Endothelial cell of umbilical vein (primary cell): ENCODE measurements around the gene PCDHGB4. TPM values are rescaled to one million over a fixed set of nuclear protein-coding genes. Genes with fewer than 3 reads are reported as not detected.

Source experiments
- BruUV-seq: library from RNA; stranded (reverse); fragments of 400-500 nt; replicated peaks from 2 replicates; lab custom pipeline; 2021; lab: Mats Ljungman, UMichigan
- CTCF ChIA-PET: fragments of 300-600, 350-600 bp; sonication (Branson Sonifier 250); formaldehyde crosslinking; loops from one replicate; lab custom pipeline; 2021; ENCODE audit warnings: antibody characterized with exemption, inconsistent platforms; lab: Charles Lee
- POLR2A ChIA-PET: fragments of 300-600, 350-600 bp; sonication (Branson Sonifier 250); formaldehyde crosslinking; loops from one replicate; lab custom pipeline; 2021; ENCODE audit warnings: antibody characterized with exemption, inconsistent platforms; lab: Charles Lee
- DNase-seq: peaks from one replicate; pipeline ENCODE4 v3.0.0-alpha.2; 2011; ENCODE audit warnings: low read depth, low spot score
- FAIRE-seq: peaks from 2 replicates; lab custom pipeline; 2011; peaks lifted over from hg19 to GRCh38; lab: Jason Lieb, UNC
- H2AFZ ChIP-seq: 2 replicates; pipeline ENCODE4 v1.6.0; 2012; ENCODE audit warnings: low read depth, low read length, control low read depth, inconsistent platforms
- H3K27ac ChIP-seq: 2 replicates; pipeline ENCODE4 v1.5.1; 2011; ENCODE audit warnings: low read depth, mild to moderate bottlenecking, control low read depth, low read length, moderate library complexity; ENCODE audit not compliant: insufficient read depth
- H3K27me3 ChIP-seq, 2 experiments: 2 replicates each; pipeline versions ENCODE4 v1.6.0 to v1.6.1; 2011; ENCODE audit warnings: low read length in 2 of 2, mixed read lengths in 1 of 2; ENCODE audit not compliant: control insufficient read depth in 2 of 2, insufficient read depth in 2 of 2
- H3K36me3 ChIP-seq, 2 experiments: 2 replicates in 1 of 2; 3 replicates in 1 of 2; pipeline ENCODE4 v1.5.1; 2011; ENCODE audit warnings: low read length in 2 of 2, mild to moderate bottlenecking in 1 of 2, moderate library complexity in 1 of 2; ENCODE audit not compliant: control insufficient read depth in 2 of 2, insufficient read depth in 2 of 2; ENCODE audit errors: extremely low read depth in 1 of 2
- H3K4me1 ChIP-seq: 3 replicates; pipeline ENCODE4 v1.5.1; 2011; ENCODE audit warnings: mild to moderate bottlenecking, low read length; ENCODE audit not compliant: control insufficient read depth, insufficient read depth; ENCODE audit errors: extremely low read depth
- H3K4me2 ChIP-seq: 2 replicates; pipeline ENCODE4 v1.6.1; 2011; ENCODE audit warnings: low read length, control low read depth, mixed read lengths; ENCODE audit not compliant: insufficient read depth
- H3K4me3 ChIP-seq, 3 experiments: fragments of 200-600 bp in 1 of 3; sonication (generic), shearing (Covaris generic) in 1 of 3; replicated peaks in 1 of 3; 2 replicates each; pipeline ENCODE4 v1.5.1; 2011 to 2016; ENCODE audit warnings: control low read depth in 3 of 3, low read length in 3 of 3, mild to moderate bottlenecking in 2 of 3, inconsistent platforms in 1 of 3, low read depth in 1 of 3, moderate library complexity in 1 of 3; ENCODE audit not compliant: insufficient read depth in 1 of 3
- H3K79me2 ChIP-seq: 2 replicates; pipeline ENCODE4 v1.6.0; 2012; ENCODE audit warnings: low read length, inconsistent platforms; ENCODE audit not compliant: control insufficient read depth, insufficient read depth
- H3K9ac ChIP-seq: replicated peaks from 2 replicates; pipeline ENCODE3; 2011; ENCODE audit warnings: low read length, control low read depth; ENCODE audit not compliant: insufficient read depth; ENCODE audit errors: extremely low read depth
- H3K9me1 ChIP-seq: replicated peaks from 3 replicates; pipeline ENCODE4 v1.6.0; 2011; ENCODE audit warnings: mild to moderate bottlenecking, low read length; ENCODE audit not compliant: control insufficient read depth, insufficient read depth; ENCODE audit errors: extremely low read depth
- H3K9me3 ChIP-seq: replicated peaks from 2 replicates; pipeline ENCODE4 v1.5.1; 2012; ENCODE audit warnings: low read length, inconsistent platforms; ENCODE audit not compliant: control insufficient read depth, insufficient read depth
- H4K20me1 ChIP-seq: replicated peaks from 2 replicates; pipeline ENCODE3; 2011; ENCODE audit warnings: mild to moderate bottlenecking, low read length; ENCODE audit not compliant: control insufficient read depth, insufficient read depth; ENCODE audit errors: extremely low read depth
- EZH2 ChIP-seq: IDR thresholded peaks from 2 replicates; pipeline ENCODE4 v1.6.1; 2012; ENCODE audit warnings: borderline replicate concordance, low read depth, mild to moderate bottlenecking, moderate library complexity, low read length, inconsistent platforms; ENCODE audit not compliant: severe bottlenecking
- GATA2 ChIP-seq: IDR thresholded peaks from 2 replicates; pipeline ENCODE4 v1.7.0; 2011; ENCODE audit warnings: low read depth, mild to moderate bottlenecking, moderate library complexity, mixed read lengths, low read length; ENCODE audit not compliant: insufficient read length, insufficient read depth
- MYC ChIP-seq: IDR thresholded peaks from one replicate; pipeline ENCODE4 v1.6.1; 2011; ENCODE audit warnings: mild to moderate bottlenecking, low read depth, low read length
- POLR2AphosphoS5 ChIP-seq: IDR thresholded peaks from 2 replicates; pipeline ENCODE4 v1.6.1; 2012; ENCODE audit warnings: low read depth, mild to moderate bottlenecking, control low read depth, low read length, moderate library complexity; ENCODE audit not compliant: insufficient read depth
- dilution Hi-C: fragments of 300-500 bp; cut with MboI; formaldehyde crosslinking; loops from one replicate; pipeline ENCODE4 v1.15.0; 2019; ENCODE audit warnings: low sequenced_read_pairs; ENCODE audit not compliant: extremely low pct_ligation_motif_present
- intact Hi-C: fragments of 100-400 bp; cut with micrococcal nuclease; formaldehyde crosslinking; loops from one replicate; pipeline ENCODE4 v1.10.0; 2022
- polyA plus RNA-seq, 4 experiments: library from polyadenylated mRNA; depleted of rRNA in 3 of 4; stranded (reverse) in 3 of 4; unstranded in 1 of 4; fragments of >200 nt; gene quantifications; 2 replicates each; pipeline versions ENCODE4 v1.2.1 to v1.2.3, GENCODE V29; 2011 to 2012; ENCODE audit warnings: missing spikeins in 1 of 4
- total RNA-seq: library from RNA; stranded (reverse); gene quantifications from 2 replicates; pipeline ENCODE4 v1.2.3, GENCODE V29; 2021
- TF ChIP-seq, protein P1 (sequence below), 2 donors: IDR thresholded peaks; 1 replicate in 1 of 2; 2 replicates in 1 of 2; pipeline ENCODE4 v1.5.1; 2011; ENCODE audit warnings: low read length in 2 of 2, mild to moderate bottlenecking in 2 of 2, moderate library complexity in 2 of 2, control low read depth in 1 of 2, inconsistent platforms in 1 of 2, low read depth in 1 of 2; ENCODE audit not compliant: insufficient read depth in 1 of 2; ENCODE audit errors: extremely low read depth in 1 of 2
- TF ChIP-seq, protein P2 (sequence below): IDR thresholded peaks from 2 replicates; pipeline ENCODE4 v1.6.1; 2011; ENCODE audit not compliant: insufficient read depth, insufficient read length

PCDHGB4 gene
- total and polyA plus RNA-seq, 2 donors (not counting 3 experiments of a cell fraction or from before 2014, with no cell fraction given) = 6.5 to 6.9 TPM

DNA sequence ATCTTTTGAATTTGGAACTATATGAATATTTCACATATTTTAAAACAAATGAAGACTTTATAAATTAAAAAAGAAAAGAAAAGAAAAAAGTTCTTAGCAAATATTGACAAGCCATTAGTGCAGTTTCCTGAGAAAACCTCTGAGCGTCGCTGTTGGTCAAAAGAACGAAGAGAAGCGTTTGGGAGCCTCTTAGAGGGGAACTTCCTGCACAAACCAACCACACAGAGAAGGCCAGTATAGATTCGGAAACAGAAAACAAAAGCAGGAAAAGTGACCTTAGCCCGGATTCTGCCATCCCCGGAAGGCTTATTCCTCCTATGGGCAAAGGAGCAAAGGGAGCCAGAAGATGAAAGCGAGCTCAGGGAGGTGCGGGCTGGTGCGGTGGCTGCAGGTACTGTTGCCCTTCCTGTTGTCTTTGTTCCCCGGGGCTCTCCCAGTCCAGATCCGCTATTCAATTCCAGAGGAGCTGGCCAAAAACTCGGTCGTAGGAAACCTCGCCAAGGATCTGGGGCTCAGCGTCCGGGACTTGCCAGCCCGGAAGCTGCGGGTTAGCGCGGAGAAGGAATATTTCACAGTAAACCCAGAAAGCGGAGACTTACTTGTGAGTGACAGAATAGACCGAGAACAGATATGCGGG, 27.6 kb upstream of the PCDHGB4 start, which contains the start of gene PCDHGB2:
TSS of gene PCDHGB2 (plus strand) at position 205 of the 637 bp plus-strand sequence. CDS start at position 347, 142 bp downstream.
- intact Hi-C loops (no loop called here), dilution Hi-C loops (no loop called here)
- Histone ChIP-seq H3K9me1 (no peaks in the 10 kb centered on the region), H3K4me1 (no peaks in the 10 kb centered on the region), H3K9ac (no peak within 1 kb of the TSS), H3K79me2 (no peaks in the 10 kb centered on the region), H3K9me3 (no peaks in the 10 kb centered on the region), H3K4me3 (no peak within 1 kb of the TSS), H3K4me2 (no peak within 1 kb of the TSS), H3K36me3 (no peaks in the 10 kb centered on the region), H3K27ac (no peak within 1 kb of the TSS), H4K20me1 (no peaks in the 10 kb centered on the region), H2AFZ (peak within 1 kb of the TSS; percentile 12), H3K27me3 (peaks cover 43 to 66% of the 10 kb centered on the region in 2 experiments)
- ChIA-PET POLR2A (no interaction called here), CTCF (interaction anchor here (0.6 to 1.3 kb wide), 9 partner anchors 10 to 204 kb away, joined by 3 to 5 read pairs (median 3); partner anchors contain the start of genes PCDHGA11, PCDHGA12 and PCDHGB1)
- TF ChIP-seq EZH2 = peak; percentile 28
- TF ChIP-seq, protein P1, sequence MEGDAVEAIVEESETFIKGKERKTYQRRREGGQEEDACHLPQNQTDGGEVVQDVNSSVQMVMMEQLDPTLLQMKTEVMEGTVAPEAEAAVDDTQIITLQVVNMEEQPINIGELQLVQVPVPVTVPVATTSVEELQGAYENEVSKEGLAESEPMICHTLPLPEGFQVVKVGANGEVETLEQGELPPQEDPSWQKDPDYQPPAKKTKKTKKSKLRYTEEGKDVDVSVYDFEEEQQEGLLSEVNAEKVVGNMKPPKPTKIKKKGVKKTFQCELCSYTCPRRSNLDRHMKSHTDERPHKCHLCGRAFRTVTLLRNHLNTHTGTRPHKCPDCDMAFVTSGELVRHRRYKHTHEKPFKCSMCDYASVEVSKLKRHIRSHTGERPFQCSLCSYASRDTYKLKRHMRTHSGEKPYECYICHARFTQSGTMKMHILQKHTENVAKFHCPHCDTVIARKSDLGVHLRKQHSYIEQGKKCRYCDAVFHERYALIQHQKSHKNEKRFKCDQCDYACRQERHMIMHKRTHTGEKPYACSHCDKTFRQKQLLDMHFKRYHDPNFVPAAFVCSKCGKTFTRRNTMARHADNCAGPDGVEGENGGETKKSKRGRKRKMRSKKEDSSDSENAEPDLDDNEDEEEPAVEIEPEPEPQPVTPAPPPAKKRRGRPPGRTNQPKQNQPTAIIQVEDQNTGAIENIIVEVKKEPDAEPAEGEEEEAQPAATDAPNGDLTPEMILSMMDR (IDR thresholded peaks at IDR 0.05; ENCODE audit: extremely low read depth in 1 of 2, insufficient read depth in 1 of 2, low read depth in 1 of 2, low read length in 2 of 2) = peak; percentile 18 to 32
- no peak for TF ChIP-seq MYC
- TF ChIP-seq, protein P2, sequence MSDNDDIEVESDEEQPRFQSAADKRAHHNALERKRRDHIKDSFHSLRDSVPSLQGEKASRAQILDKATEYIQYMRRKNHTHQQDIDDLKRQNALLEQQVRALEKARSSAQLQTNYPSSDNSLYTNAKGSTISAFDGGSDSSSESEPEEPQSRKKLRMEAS = no peak
- TF ChIP-seq POLR2AphosphoS5 = no peak
- no peak for TF ChIP-seq GATA2
- BruUV-seq = TSS peak; percentile 13
- FAIRE-seq (peak; percentile 24), DNase-seq (peak; percentile 16)
